K562 (cell line): Measurements from ENCODE around the gene HP1BP3.

Experiments
- CBFA2T2 ChIP-seq: fragments of 450-650 bp; conservative IDR thresholded peaks from 2 replicates; pipeline ENCODE4 v1.6.1; 2017; ENCODE audit warnings: mild to moderate bottlenecking
- HDAC3 ChIP-seq: fragments of 450-650 bp; IDR thresholded peaks from 2 replicates; pipeline ENCODE4 v1.6.1; 2018; ENCODE audit warnings: borderline replicate concordance, mild to moderate bottlenecking, moderate library complexity; ENCODE audit not compliant: partially characterized antibody
- MAFK ChIP-seq: IDR thresholded peaks from 2 replicates; pipeline ENCODE4 v1.6.1; 2011; ENCODE audit warnings: low read length, improper control_type of control experiment
- POLR2A ChIP-seq: fragments of 450-650 bp; conservative IDR thresholded peaks from 2 replicates; pipeline ENCODE4 v1.6.1; 2016
- POLR2AphosphoS2 ChIP-seq: IDR thresholded peaks from 2 replicates; pipeline ENCODE4 v1.6.1; 2012; ENCODE audit warnings: low read length, improper control_type of control experiment
- POLR2AphosphoS5 ChIP-seq: IDR thresholded peaks from 2 replicates; pipeline ENCODE4 v1.6.1; 2011; ENCODE audit warnings: mild to moderate bottlenecking, low read depth, low read length, moderate library complexity; ENCODE audit not compliant: control insufficient read depth, insufficient read depth
- RAD21 ChIP-seq, 2 experiments: fragments of 250-450 bp in 1 of 2; fragments of 450-650 bp in 1 of 2; sonication (Bioruptor Pico) in 1 of 2; formaldehyde crosslinking in 1 of 2; IDR thresholded peaks in 1 of 2; conservative IDR thresholded peaks in 1 of 2; 2 replicates each; pipeline versions ENCODE4 v1.4.0 to v1.8.0; 2020 to 2022; ENCODE audit warnings: mild to moderate bottlenecking in 2 of 2, moderate library complexity in 1 of 2
- SIN3A ChIP-seq, 2 experiments: fragments of 150-350 bp in 1 of 2; IDR thresholded peaks; 2 replicates each; pipeline ENCODE4 v1.6.1; 2011 to 2016; ENCODE audit warnings: borderline replicate concordance in 2 of 2, low read depth in 2 of 2, low read length in 2 of 2, mild to moderate bottlenecking in 2 of 2, moderate library complexity in 2 of 2; ENCODE audit not compliant: control insufficient read depth in 1 of 2
- TEAD4 ChIP-seq, 2 experiments: sonication (generic) in 1 of 2; formaldehyde crosslinking in 1 of 2; IDR thresholded peaks; 2 replicates each; pipeline versions ENCODE4 v1.6.1 to v1.8.0; 2012 to 2022; ENCODE audit warnings: borderline replicate concordance in 1 of 2, inconsistent platforms in 1 of 2, low read length in 1 of 2, mild to moderate bottlenecking in 1 of 2, missing genetic modification reagents in 1 of 2
- ZBTB43 ChIP-seq: sonication (generic); formaldehyde crosslinking; IDR thresholded peaks from 2 replicates; pipeline ENCODE4 v1.8.0; 2023; ENCODE audit warnings: mild to moderate bottlenecking, missing genetic modification reagents
- ZNF140 ChIP-seq: fragments of 250-450 bp; sonication (Bioruptor Pico); IDR thresholded peaks from 2 replicates; pipeline ENCODE4 v1.8.0; 2021; ENCODE audit warnings: moderate library complexity, mild to moderate bottlenecking, inconsistent platforms
- ZNF318 ChIP-seq, 2 experiments: fragments of 450-650 bp; IDR thresholded peaks; 2 replicates each; pipeline ENCODE4 v1.6.1; 2016; ENCODE audit warnings: mild to moderate bottlenecking in 2 of 2, borderline replicate concordance in 1 of 2, low read depth in 1 of 2, moderate library complexity in 1 of 2
- TF ChIP-seq, protein P1 (sequence below), 3 experiments: IDR thresholded peaks in 2 of 3; conservative IDR thresholded peaks in 1 of 3; 2 replicates each; pipeline ENCODE4 v1.5.1; 2011 to 2012; ENCODE audit warnings: low read length in 3 of 3, mild to moderate bottlenecking in 3 of 3, control low read depth in 2 of 3, improper control_type of control experiment in 1 of 3, inconsistent platforms in 1 of 3, low read depth in 1 of 3, mixed read lengths in 1 of 3, moderate library complexity in 1 of 3; ENCODE audit not compliant: insufficient read depth in 2 of 3
- TF ChIP-seq, protein P2 (sequence below), 2 experiments: fragments of 450-650 bp; IDR thresholded peaks; 2 replicates each; pipeline ENCODE4 v1.6.1; 2016

DNA sequence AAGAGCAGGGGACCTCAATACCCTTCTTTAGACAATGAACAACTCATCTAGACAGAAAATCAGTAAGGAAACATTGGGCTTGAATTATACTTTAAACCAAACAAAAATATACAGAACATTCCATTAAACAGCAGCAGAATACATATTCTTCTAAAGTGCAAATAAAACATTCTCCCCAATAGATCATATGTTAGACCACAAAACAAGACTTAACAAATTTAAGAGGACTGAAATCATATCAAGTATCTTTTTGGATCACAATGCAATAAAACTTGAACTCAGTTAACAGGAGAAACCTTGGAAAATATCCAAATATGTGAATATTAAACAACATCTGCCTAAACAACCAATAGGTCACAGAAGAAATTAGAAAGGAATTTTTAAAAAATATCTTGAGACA lies 47.7 kb upstream of the HP1BP3 start:
- no peak for TF ChIP-seq POLR2AphosphoS5
- no peak for TF ChIP-seq MAFK
- TF ChIP-seq TEAD4 (IDR thresholded peaks at IDR 0.05; ENCODE audit: low read length): no peak
- TF ChIP-seq TEAD4 (CRISPR knock-in tag; IDR thresholded peaks at IDR 0.05; ENCODE audit: borderline replicate concordance): no peak
- no peak for TF ChIP-seq POLR2A
- TF ChIP-seq ZBTB43 (CRISPR knock-in tag): no peak
- TF ChIP-seq SIN3A (IDR thresholded peaks at IDR 0.05; ENCODE audit: borderline replicate concordance in 2 of 2, control insufficient read depth in 1 of 2, low read depth in 2 of 2, low read length in 2 of 2): no peak
- TF ChIP-seq ZNF318 (IDR thresholded peaks at IDR 0.05; ENCODE audit: borderline replicate concordance in 1 of 2, low read depth in 1 of 2): no peak
- TF ChIP-seq, protein P1, sequence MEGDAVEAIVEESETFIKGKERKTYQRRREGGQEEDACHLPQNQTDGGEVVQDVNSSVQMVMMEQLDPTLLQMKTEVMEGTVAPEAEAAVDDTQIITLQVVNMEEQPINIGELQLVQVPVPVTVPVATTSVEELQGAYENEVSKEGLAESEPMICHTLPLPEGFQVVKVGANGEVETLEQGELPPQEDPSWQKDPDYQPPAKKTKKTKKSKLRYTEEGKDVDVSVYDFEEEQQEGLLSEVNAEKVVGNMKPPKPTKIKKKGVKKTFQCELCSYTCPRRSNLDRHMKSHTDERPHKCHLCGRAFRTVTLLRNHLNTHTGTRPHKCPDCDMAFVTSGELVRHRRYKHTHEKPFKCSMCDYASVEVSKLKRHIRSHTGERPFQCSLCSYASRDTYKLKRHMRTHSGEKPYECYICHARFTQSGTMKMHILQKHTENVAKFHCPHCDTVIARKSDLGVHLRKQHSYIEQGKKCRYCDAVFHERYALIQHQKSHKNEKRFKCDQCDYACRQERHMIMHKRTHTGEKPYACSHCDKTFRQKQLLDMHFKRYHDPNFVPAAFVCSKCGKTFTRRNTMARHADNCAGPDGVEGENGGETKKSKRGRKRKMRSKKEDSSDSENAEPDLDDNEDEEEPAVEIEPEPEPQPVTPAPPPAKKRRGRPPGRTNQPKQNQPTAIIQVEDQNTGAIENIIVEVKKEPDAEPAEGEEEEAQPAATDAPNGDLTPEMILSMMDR (IDR thresholded peaks at IDR 0.05 in 2 of 3, conservative IDR thresholded peaks at IDR 0.05 in 1 of 3; ENCODE audit: insufficient read depth in 2 of 3, low read depth in 1 of 3, low read length in 3 of 3): no peak
- TF ChIP-seq HDAC3: no peak
- TF ChIP-seq, protein P2, sequence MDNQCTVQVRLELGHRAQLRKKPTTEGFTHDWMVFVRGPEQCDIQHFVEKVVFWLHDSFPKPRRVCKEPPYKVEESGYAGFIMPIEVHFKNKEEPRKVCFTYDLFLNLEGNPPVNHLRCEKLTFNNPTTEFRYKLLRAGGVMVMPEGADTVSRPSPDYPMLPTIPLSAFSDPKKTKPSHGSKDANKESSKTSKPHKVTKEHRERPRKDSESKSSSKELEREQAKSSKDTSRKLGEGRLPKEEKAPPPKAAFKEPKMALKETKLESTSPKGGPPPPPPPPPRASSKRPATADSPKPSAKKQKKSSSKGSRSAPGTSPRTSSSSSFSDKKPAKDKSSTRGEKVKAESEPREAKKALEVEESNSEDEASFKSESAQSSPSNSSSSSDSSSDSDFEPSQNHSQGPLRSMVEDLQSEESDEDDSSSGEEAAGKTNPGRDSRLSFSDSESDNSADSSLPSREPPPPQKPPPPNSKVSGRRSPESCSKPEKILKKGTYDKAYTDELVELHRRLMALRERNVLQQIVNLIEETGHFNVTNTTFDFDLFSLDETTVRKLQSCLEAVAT (IDR thresholded peaks at IDR 0.05): no peak
- no peak for TF ChIP-seq RAD21 (CRISPR knock-in tag; conservative IDR thresholded peaks at IDR 0.05 in 1 of 2, IDR thresholded peaks at IDR 0.05 in 1 of 2)
- TF ChIP-seq ZNF140 (CRISPR knock-in tag): no peak
- no peak for TF ChIP-seq POLR2AphosphoS2
- TF ChIP-seq CBFA2T2: no peak
